Natural killer cell treated with Interleukin-12 subunit alpha and Interleukin-12 subunit beta and Interleukin-15 and Interleukin-18, amount 100 ng/mL, for 72 hours (primary cell): ENCODE measurements around the gene RBBP6. TPM values are rescaled to one million over a fixed set of nuclear protein-coding genes. Genes with fewer than 3 reads are reported as not detected.
"Not testable (repeated sequence)": the region's sequence is repeated elsewhere in the genome, so short reads cannot be mapped to it uniquely, and the experiment has no call there.

ENCODE experiments used
- ATAC-seq, 2 donors: fragments of 150-1000 bp; cut with Tn5 transposase in 1 of 2; sonication (Bioruptor Pico), chemical (Tn5 transposase) in 1 of 2; 2 replicates each; pipeline ENCODE4 v1.10.0; 2021
- DNase-seq: peaks from one replicate; pipeline ENCODE4 v3.0.0; 2022; ENCODE audit warnings: low spot score
- H3K27ac Mint-ChIP-seq, 2 donors: 1 replicate in 1 of 2; 2 replicates in 1 of 2; pipeline ENCODE4 v1.8.0; 2022; ENCODE audit warnings: mixed read lengths in 2 of 2, mild to moderate bottlenecking in 1 of 2, moderate library complexity in 1 of 2
- H3K27me3 Mint-ChIP-seq, 2 donors: 1 replicate in 1 of 2; 2 replicates in 1 of 2; pipeline ENCODE4 v1.8.0; 2022; ENCODE audit warnings: mixed read lengths in 2 of 2
- H3K36me3 Mint-ChIP-seq: one replicate; pipeline ENCODE4 v1.8.0; 2022; ENCODE audit warnings: mixed read lengths
- H3K4me1 Mint-ChIP-seq, 2 donors: 1 replicate in 1 of 2; 2 replicates in 1 of 2; pipeline ENCODE4 v1.8.0; 2022; ENCODE audit warnings: low read depth in 2 of 2, mixed read lengths in 2 of 2, mild to moderate bottlenecking in 1 of 2
- H3K4me3 Mint-ChIP-seq: one replicate; pipeline ENCODE4 v1.8.0; 2022; ENCODE audit warnings: mixed read lengths
- H3K9me3 Mint-ChIP-seq: 2 replicates; pipeline ENCODE4 v1.8.0; 2022; ENCODE audit warnings: mixed read lengths
- total RNA-seq, 2 donors: library from RNA; stranded (reverse); gene quantifications; one replicate each; pipeline ENCODE4 v1.2.3, GENCODE V29; 2022

RBBP6 gene
- total RNA-seq, 2 donors from 2014 or later, result 64.0 to 69.5 TPM

DNA sequence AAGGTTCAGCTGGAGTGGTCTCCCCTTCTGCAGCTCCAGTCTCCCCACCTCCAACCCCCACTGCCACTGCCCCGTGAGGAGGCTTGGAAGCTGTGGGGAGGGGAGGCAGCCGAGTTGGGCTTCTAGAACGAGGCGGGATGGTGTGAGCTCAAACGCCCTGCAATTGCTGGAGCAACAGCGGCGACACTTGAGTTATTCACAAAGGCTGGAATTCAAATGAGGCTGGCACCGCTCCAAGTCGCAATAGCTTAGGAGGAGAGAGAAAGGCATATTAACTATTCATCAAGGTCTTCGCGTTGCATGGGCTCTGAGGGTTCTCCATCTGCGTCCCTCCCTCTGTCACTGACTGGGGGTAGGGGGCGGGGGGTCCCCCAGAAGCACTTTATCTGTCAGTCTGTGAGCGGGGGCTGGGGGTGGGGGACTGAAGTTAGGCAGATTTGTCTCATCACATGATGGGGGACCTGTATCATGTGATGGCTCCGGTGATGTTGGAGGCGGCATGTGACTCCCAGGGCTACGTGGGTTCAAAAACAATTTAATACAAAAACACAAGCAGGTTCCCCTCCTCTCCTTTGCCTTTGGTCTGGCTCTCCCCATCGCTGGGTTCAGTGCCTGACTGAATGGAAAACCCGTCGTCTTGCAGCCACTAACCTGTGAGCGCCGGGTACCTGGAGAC is 70.5 kb downstream of the RBBP6 start:
- DNase-seq, result no peak
- peaks cover 47 to 49% of the 10 kb centered on the region in 2 donors for H3K27me3 Mint-ChIP-seq
- H3K36me3 Mint-ChIP-seq, result no peaks in the 10 kb centered on the region
- ATAC-seq, result no peak
- H3K27ac Mint-ChIP-seq, result no peak overlapping the region
- H3K4me1 Mint-ChIP-seq, result peaks cover 0 to 2% of the 10 kb centered on the region in 2 donors
- H3K4me3 Mint-ChIP-seq, result no peak overlapping the region
- H3K9me3 Mint-ChIP-seq, result no peaks in the 10 kb centered on the region

DNA sequence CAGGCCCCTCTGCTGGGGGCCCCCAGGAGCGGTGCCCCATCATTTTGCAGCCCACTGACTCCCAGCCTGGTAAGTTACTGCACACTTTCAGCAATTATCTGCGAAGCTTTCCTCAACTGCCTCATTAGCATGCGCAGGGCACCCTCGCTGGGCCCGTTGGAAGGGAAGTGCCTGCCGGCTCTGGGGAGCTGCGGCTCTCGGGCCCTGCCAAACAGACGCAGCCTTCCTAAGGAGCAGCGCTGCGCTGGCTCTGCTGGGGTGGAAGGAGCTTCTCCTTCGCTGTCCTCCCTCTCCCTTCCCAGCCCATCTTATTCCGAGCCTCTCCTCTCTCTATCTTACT is 71.0 kb downstream of the RBBP6 start:
- Mint-ChIP-seq H3K9me3 (no peaks in the 10 kb centered on the region), H3K36me3 (no peaks in the 10 kb centered on the region), H3K27me3 (peaks cover 51 to 52% of the 10 kb centered on the region in 2 donors), H3K4me1 (peaks cover 0 to 2% of the 10 kb centered on the region in 2 donors), H3K4me3 (no peak overlapping the region), H3K27ac (no peak overlapping the region)
- DNase-seq, result no peak
- no peak for ATAC-seq

DNA sequence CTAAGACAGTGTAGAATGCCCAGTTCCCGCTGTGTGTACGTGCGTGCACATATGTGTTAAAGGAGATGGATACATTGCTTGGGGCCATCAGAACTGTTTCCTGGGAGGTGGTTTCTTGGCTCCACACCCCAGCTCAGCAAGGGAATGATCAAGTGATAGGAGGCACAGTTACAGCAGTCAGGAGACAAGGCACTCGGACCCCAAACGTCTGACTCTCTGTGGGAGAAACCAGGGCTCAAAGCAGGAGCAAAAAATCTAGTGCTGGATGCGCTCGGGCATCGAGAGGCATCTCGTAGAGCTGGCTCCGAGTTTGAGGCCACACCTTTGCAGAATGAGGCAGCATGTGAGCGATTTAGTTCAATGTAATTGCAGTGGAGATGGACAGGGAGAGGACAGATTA is 71.9 kb downstream of the RBBP6 start:
- H3K27ac Mint-ChIP-seq, result no peak overlapping the region
- peaks cover 50 to 55% of the 10 kb centered on the region in 2 donors for H3K27me3 Mint-ChIP-seq
- H3K4me1 Mint-ChIP-seq, result peaks cover 0 to 2% of the 10 kb centered on the region in 2 donors
- ATAC-seq (no peak), DNase-seq (no peak)
- H3K9me3 Mint-ChIP-seq, result no peaks in the 10 kb centered on the region
- no peak overlapping the region for H3K4me3 Mint-ChIP-seq
- H3K36me3 Mint-ChIP-seq, result no peaks in the 10 kb centered on the region

DNA sequence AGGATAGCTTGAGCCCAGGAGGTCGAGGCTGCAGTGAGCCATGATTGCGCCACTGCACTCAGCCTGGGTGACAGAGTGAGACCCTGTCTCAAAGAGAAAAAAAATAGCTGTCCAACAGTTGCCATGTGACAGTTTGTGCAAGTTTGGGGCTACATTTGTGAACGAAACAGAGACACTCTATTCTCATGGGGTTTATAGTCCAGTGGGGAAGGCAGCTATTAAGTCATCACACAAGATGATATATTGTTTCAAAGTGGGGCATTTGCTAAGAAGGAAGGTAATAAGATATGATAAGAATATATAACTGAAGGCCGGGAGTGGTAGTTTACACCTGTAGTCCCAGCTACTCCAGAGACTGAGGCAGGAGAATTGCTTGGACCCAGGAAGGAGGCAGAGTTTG is 73.3 kb downstream of the RBBP6 start:
- H3K27me3 Mint-ChIP-seq, result peaks cover 46 to 50% of the 10 kb centered on the region in 2 donors

DNA sequence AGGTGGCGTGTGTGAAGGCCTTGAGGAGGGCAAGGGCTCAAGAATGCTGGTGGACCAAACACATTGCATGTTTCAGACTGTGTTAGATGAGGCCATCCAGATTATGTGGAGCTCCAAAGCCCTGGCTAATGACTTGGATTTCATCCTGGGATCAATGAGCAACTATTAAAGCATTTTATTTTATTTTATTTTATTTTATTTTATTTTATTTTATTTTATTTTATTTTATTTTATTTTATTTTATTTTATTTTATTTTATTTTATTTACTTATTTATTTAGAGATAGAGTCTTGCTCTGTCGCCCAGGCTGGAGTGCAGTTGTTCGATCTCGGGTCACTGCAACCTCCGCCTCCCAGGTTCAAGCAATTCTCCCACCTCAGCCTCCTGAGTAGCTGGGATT is 73.9 kb downstream of the RBBP6 start:
- H3K27me3 Mint-ChIP-seq, result peaks cover 40 to 43% of the 10 kb centered on the region in 2 donors
- H3K9me3 Mint-ChIP-seq, result not testable (repeated sequence)

More for the DNA sequence above, 73.3 kb downstream of the RBBP6 start:
- H3K36me3 Mint-ChIP-seq, result no peaks in the 10 kb centered on the region
- H3K9me3 Mint-ChIP-seq, result no peaks in the 10 kb centered on the region
- H3K4me1 Mint-ChIP-seq, result peaks cover 0 to 2% of the 10 kb centered on the region in 2 donors
- no peak for ATAC-seq
- H3K27ac Mint-ChIP-seq, result no peak overlapping the region
- H3K4me3 Mint-ChIP-seq, result no peak overlapping the region
- no peak for DNase-seq

DNA sequence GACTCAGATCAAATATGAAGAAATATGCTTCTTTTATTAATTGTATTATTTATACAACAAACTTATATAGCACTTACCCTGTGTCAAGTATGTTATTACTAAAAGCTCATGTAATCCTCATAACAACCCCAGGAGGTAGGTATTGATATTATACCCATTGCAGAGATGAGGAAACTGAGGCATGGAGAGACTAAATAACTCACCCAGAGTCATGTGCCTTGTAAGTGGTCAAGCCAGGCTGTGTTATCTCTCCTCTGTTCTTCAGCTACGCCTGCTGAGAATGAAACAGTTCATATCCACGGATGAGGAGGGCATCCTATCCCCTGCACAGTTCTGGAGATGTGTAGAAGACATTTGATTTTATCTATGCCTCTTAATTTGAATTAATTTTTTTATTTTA is 78.1 kb downstream of the RBBP6 start:
- no peaks in the 10 kb centered on the region for H3K4me1 Mint-ChIP-seq
- ATAC-seq (no peak), DNase-seq (no peak)
- H3K27me3 Mint-ChIP-seq, result peaks cover 17 to 22% of the 10 kb centered on the region in 2 donors
- no peak overlapping the region for H3K4me3 Mint-ChIP-seq
- H3K9me3 Mint-ChIP-seq, result no peaks in the 10 kb centered on the region
- H3K27ac Mint-ChIP-seq, result no peak overlapping the region
- H3K36me3 Mint-ChIP-seq, result no peaks in the 10 kb centered on the region

More for the DNA sequence above, 73.9 kb downstream of the RBBP6 start:
- H3K4me1 Mint-ChIP-seq, H3K36me3 Mint-ChIP-seq, H3K27ac Mint-ChIP-seq, DNase-seq, H3K4me3 Mint-ChIP-seq, ATAC-seq: not testable (repeated sequence)

Other genes with a start within 250 kb of the RBBP6 start
- gene TNRC6A, start 190.1 kb downstream of the RBBP6 start, total RNA-seq, result 10 to 100 TPM; 44.2 to 82.4 TPM